DND-41 (cell line): Measurements from ENCODE around the gene TRIM34.

Source experiments
- ATAC-seq: fragments of 200-7000 bp; cut with Tn5 transposase; 3 replicates; pipeline ENCODE4 v1.9.1; 2021; ENCODE audit warnings: low read depth; ENCODE audit not compliant: insufficient read depth
- DNase-seq: peaks from one replicate; pipeline ENCODE4 v3.0.0-alpha.2; 2020
- H2AFZ ChIP-seq: 2 replicates; pipeline ENCODE4 v1.6.0; 2012; ENCODE audit warnings: low read depth, low read length
- H3K27ac ChIP-seq: 2 replicates; pipeline ENCODE4 v1.5.1; 2012; ENCODE audit warnings: low read length, inconsistent platforms
- H3K27me3 ChIP-seq: fragments of 200-600 bp; sonication (generic); 2 replicates; pipeline ENCODE4 v1.6.0; 2012; ENCODE audit warnings: low read length, mild to moderate bottlenecking, inconsistent platforms; ENCODE audit not compliant: insufficient read depth, poor library complexity
- H3K36me3 ChIP-seq: 2 replicates; pipeline ENCODE4 v1.5.1; 2012; ENCODE audit warnings: low read length, inconsistent platforms; ENCODE audit not compliant: insufficient read depth
- H3K4me1 ChIP-seq: 2 replicates; pipeline ENCODE4 v1.5.1; 2012; ENCODE audit warnings: mild to moderate bottlenecking, low read length; ENCODE audit not compliant: insufficient read depth
- H3K4me2 ChIP-seq: 2 replicates; pipeline ENCODE4 v1.6.0; 2012; ENCODE audit warnings: mild to moderate bottlenecking, moderate library complexity, low read length, inconsistent platforms; ENCODE audit not compliant: insufficient read depth
- H3K4me3 ChIP-seq, 2 experiments: fragments of 200-600 bp in 1 of 2; shearing (Covaris generic) in 1 of 2; 2 replicates each; pipeline ENCODE4 v1.5.1; 2012 to 2016; ENCODE audit warnings: inconsistent platforms in 2 of 2, low read length in 2 of 2, mild to moderate bottlenecking in 2 of 2, low read depth in 1 of 2, moderate library complexity in 1 of 2
- H3K79me2 ChIP-seq: 2 replicates; pipeline ENCODE4 v1.6.0; 2012; ENCODE audit warnings: low read length, inconsistent platforms; ENCODE audit not compliant: insufficient read depth
- H3K9ac ChIP-seq: 2 replicates; pipeline ENCODE4 v1.6.0; 2012; ENCODE audit warnings: low read depth, mild to moderate bottlenecking, inconsistent platforms, low read length, moderate library complexity
- H3K9me3 ChIP-seq: 2 replicates; pipeline ENCODE4 v1.5.1; 2012; ENCODE audit warnings: low read length, moderate library complexity, mild to moderate bottlenecking, inconsistent platforms; ENCODE audit not compliant: insufficient read depth, severe bottlenecking
- H4K20me1 ChIP-seq: 2 replicates; pipeline ENCODE4 v1.6.0; 2012; ENCODE audit warnings: low read length; ENCODE audit not compliant: insufficient read depth
- CTCF ChIP-seq: IDR thresholded peaks from 2 replicates; pipeline ENCODE4 v1.5.1; 2012; ENCODE audit warnings: borderline replicate concordance, low read length, moderate library complexity, mild to moderate bottlenecking; ENCODE audit not compliant: poor library complexity, severe bottlenecking; ENCODE audit errors: extremely low read depth
- EZH2 ChIP-seq: IDR thresholded peaks from 3 replicates; pipeline ENCODE4 v1.6.1; 2012; ENCODE audit warnings: borderline replicate concordance, low read depth, mild to moderate bottlenecking, moderate library complexity, low read length, inconsistent platforms; ENCODE audit not compliant: severe bottlenecking

Gene TRIM34

GRCh38 chr11:5604896-5605295 lies 19.9 kb upstream of the TRIM34 start:
- Histone ChIP-seq H3K36me3 (no peaks in the 10 kb centered on the region), H3K4me1 (no peaks in the 10 kb centered on the region), H3K79me2 (no peaks in the 10 kb centered on the region), H3K4me2 (no peak overlapping the region), H3K9ac (no peak overlapping the region), H4K20me1 (no peaks in the 10 kb centered on the region), H3K27ac (no peak overlapping the region), H3K27me3 (no peaks in the 10 kb centered on the region), H3K4me3 (no peak overlapping the region), H3K9me3 (no peaks in the 10 kb centered on the region), H2AFZ (no peak overlapping the region)
- no peak for TF ChIP-seq CTCF
- TF ChIP-seq EZH2 = no peak
- ATAC-seq (no peak), DNase-seq (no peak)

- no peak overlapping the region for H3K9ac ChIP-seq
- ATAC-seq (no peak), DNase-seq (no peak)
- H3K27me3 ChIP-seq = no peaks in the 10 kb centered on the region
- no peaks in the 10 kb centered on the region for H3K36me3 ChIP-seq
- no peaks in the 10 kb centered on the region for H3K79me2 ChIP-seq
- no peaks in the 10 kb centered on the region for H3K9me3 ChIP-seq
- H3K4me3 ChIP-seq = no peak overlapping the region
- no peaks in the 10 kb centered on the region for H4K20me1 ChIP-seq
- H3K27ac ChIP-seq = no peak overlapping the region
- no peaks in the 10 kb centered on the region for H3K4me1 ChIP-seq
- H3K4me2 ChIP-seq = no peak overlapping the region
- TF ChIP-seq EZH2 (no peak), CTCF (no peak)
- no peak overlapping the region for H2AFZ ChIP-seq
Observed at GRCh38 chr11:5605849-5606248, 19.0 kb upstream of the TRIM34 start.

GRCh38 chr11:5608808-5609207 lies 16.0 kb upstream of the TRIM34 start:
- no peak overlapping the region for H3K4me3 ChIP-seq
- no peaks in the 10 kb centered on the region for H3K36me3 ChIP-seq
- DNase-seq = no peak
- H3K27me3 ChIP-seq = no peaks in the 10 kb centered on the region
- no peak overlapping the region for H3K9ac ChIP-seq
- H4K20me1 ChIP-seq = no peaks in the 10 kb centered on the region
- no peaks in the 10 kb centered on the region for H3K9me3 ChIP-seq
- no peak overlapping the region for H2AFZ ChIP-seq
- H3K79me2 ChIP-seq = no peaks in the 10 kb centered on the region
- H3K27ac ChIP-seq = no peak overlapping the region
- no peaks in the 10 kb centered on the region for H3K4me1 ChIP-seq
- TF ChIP-seq EZH2 (no peak), CTCF (no peak)
- ATAC-seq = no peak
- H3K4me2 ChIP-seq = no peak overlapping the region

GRCh38 chr11:5610446-5610845 lies 14.4 kb upstream of the TRIM34 start:
- H3K4me1 ChIP-seq = no peaks in the 10 kb centered on the region
- no peaks in the 10 kb centered on the region for H3K27me3 ChIP-seq
- TF ChIP-seq CTCF = no peak
- TF ChIP-seq EZH2 = no peak
- no peak overlapping the region for H3K4me3 ChIP-seq
- H3K9me3 ChIP-seq = no peaks in the 10 kb centered on the region
- peak; percentile 72 for ATAC-seq
- no peaks in the 10 kb centered on the region for H3K79me2 ChIP-seq
- no peak overlapping the region for H3K9ac ChIP-seq
- no peaks in the 10 kb centered on the region for H3K36me3 ChIP-seq
- no peak for DNase-seq
- H3K27ac ChIP-seq = no peak overlapping the region
- no peak overlapping the region for H3K4me2 ChIP-seq
- no peaks in the 10 kb centered on the region for H4K20me1 ChIP-seq
- no peak overlapping the region for H2AFZ ChIP-seq
